HTR-8/SVneo (cell line): Measurements from ENCODE around the gene DCAF15.

Experiments
- DNase-seq: peaks from one replicate; pipeline ENCODE4 v3.0.0; 2011; ENCODE audit warnings: low spot score, mixed read lengths; ENCODE audit not compliant: insufficient read length
- FAIRE-seq: peaks from 2 replicates; lab custom pipeline; 2011; peaks lifted over from hg19 to GRCh38; lab: Jason Lieb, UNC

DCAF15 gene

GRCh38 chr19:14006085-14006765, 53.9 kb downstream of the DCAF15 start, which contains the start of gene RFX1:
Gene RFX1, minus strand, starts transcription at chr19:14006320. Its CDS starts 12,477 bp downstream, at chr19:13993843.
- FAIRE-seq (peak; percentile 93), DNase-seq (peak; percentile 99)

DNA sequence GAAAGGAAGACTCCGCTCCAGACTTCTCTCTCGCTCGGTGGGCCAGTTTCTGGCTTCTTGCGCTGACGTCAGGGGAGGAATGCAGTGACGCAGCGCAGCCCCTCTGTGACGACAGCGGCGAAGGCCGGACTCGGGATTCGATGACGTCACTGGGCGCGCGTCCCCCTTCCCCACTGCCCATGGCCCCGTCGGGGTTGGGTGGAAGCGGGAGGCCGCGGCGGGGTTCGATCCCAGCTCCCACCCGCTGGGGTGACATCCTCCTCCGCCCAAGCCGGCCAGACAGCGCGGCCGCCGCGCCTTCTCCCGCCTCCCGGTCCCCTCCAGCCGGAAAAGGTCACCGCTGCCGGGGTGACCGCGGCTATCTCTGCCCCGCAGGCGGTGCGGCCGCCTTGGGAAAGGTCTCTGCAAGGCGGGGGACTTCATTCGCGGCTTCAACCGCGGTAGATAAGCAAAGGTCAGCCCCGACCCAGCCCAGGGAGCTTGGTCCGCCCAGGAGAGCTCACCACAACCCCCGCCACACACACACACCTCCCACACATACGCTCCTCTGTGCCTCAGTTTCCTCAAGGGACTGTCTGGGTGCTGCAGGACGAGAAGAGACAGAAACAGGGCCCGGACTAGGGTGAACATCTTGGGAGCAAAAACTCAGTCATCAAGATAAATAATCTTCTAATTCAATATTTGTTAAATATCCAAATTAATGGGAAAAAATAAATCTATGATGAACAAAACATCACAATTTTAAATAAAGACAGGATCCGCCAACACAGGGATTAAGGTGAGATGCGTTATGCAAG, 54.7 kb downstream of the DCAF15 start:
- DNase-seq (peak; percentile 83), FAIRE-seq (no peak)
